Measurements from ENCODE around the gene PABPC1L. TPM values are rescaled to one million over a fixed set of nuclear protein-coding genes. Genes with fewer than 3 reads are reported as not detected.
"Not testable (repeated sequence)": the region's sequence is repeated elsewhere in the genome, so short reads cannot be mapped to it uniquely, and the experiment has no call there.

Gene PABPC1L
- polyA plus RNA-seq, 1 donor (not counting 4 experiments of a cell fraction or from before 2014, with no cell fraction given): 31.4 TPM

DNA sequence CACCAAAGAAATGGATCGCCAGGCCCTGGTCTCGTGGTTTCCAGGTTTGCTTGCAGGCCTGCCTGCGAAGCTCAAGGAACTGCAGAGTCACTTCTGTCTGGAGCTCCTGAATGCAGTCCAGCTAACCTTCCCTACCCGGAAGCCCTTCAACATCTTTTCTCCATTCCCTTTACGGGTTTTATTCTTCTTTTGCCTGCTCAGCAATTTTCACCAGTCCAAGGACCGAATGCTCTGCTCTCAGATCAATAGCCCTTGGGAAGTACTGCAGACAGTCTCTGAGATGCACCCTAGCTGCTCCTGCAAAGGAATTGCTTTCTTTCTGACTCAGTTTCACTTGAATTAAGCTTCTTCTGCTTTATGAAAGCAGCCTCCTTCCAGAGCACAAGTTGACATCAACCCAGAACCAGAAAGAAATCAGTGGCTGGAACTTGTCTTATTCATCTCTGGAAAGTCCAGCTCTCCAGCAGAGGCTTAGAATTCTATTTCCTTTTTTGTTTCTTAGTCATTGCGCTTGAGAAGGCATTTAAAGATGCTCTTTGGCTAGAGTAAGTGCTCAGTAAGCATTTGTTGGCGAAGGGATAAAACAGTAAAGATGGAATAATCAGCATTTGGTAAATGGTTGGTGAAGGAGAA is 43.0 kb upstream of the PABPC1L start:
- DNase-seq (ENCODE audit: low read depth, low spot score) (no peak), FAIRE-seq (no peak)
- Histone ChIP-seq H4K20me1 (ENCODE audit: control insufficient read depth, extremely low read depth, insufficient read depth, low read length) (no peaks in the 10 kb centered on the region), H3K27me3 (ENCODE audit: control insufficient read depth, extremely low read depth, insufficient read depth, low read length) (peaks cover 12% of the 10 kb centered on the region), H3K36me3 (ENCODE audit: control insufficient read depth in 2 of 2, extremely low read depth in 1 of 2, insufficient read depth in 2 of 2, low read length in 2 of 2) (no peaks in the 10 kb centered on the region), H3K4me3 (ENCODE audit: control insufficient read depth in 2 of 3, extremely low read depth in 1 of 3, insufficient read depth in 2 of 3, low read depth in 1 of 3, low read length in 3 of 3) (no peak overlapping the region), H3K79me2 (ENCODE audit: control insufficient read depth, insufficient read depth, low read length) (no peaks in the 10 kb centered on the region), H2AFZ (ENCODE audit: control insufficient read depth, low read length) (no peak overlapping the region), H3K9me3 (ENCODE audit: control insufficient read depth, low read depth, low read length) (no peaks in the 10 kb centered on the region), H3K9ac (ENCODE audit: control insufficient read depth, extremely low read depth, insufficient read depth, low read length) (no peak overlapping the region), H3K4me2 (ENCODE audit: control insufficient read depth, extremely low read depth, insufficient read depth, low read depth, low read length) (no peak overlapping the region), H3K27ac (ENCODE audit: control insufficient read depth, insufficient read depth, low read length) (no peak overlapping the region), H3K4me1 (ENCODE audit: control insufficient read depth, extremely low read depth, insufficient read depth, low read length) (no peaks in the 10 kb centered on the region), H3K9me1 (ENCODE audit: control insufficient read depth, extremely low read depth, insufficient read depth, low read length) (no peaks in the 10 kb centered on the region)
- TF ChIP-seq EZH2 (IDR thresholded peaks at IDR 0.05; ENCODE audit: low read length): no peak
- TF ChIP-seq, protein P1, sequence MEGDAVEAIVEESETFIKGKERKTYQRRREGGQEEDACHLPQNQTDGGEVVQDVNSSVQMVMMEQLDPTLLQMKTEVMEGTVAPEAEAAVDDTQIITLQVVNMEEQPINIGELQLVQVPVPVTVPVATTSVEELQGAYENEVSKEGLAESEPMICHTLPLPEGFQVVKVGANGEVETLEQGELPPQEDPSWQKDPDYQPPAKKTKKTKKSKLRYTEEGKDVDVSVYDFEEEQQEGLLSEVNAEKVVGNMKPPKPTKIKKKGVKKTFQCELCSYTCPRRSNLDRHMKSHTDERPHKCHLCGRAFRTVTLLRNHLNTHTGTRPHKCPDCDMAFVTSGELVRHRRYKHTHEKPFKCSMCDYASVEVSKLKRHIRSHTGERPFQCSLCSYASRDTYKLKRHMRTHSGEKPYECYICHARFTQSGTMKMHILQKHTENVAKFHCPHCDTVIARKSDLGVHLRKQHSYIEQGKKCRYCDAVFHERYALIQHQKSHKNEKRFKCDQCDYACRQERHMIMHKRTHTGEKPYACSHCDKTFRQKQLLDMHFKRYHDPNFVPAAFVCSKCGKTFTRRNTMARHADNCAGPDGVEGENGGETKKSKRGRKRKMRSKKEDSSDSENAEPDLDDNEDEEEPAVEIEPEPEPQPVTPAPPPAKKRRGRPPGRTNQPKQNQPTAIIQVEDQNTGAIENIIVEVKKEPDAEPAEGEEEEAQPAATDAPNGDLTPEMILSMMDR (optimal IDR thresholded peaks at IDR 0.05 in 1 of 3, IDR thresholded peaks at IDR 0.05 in 1 of 3, conservative IDR thresholded peaks at IDR 0.05 in 1 of 3; ENCODE audit: extremely low read depth in 1 of 3, insufficient read depth in 2 of 3, low read length in 3 of 3): no peak
- dilution Hi-C loops (cut with MboI; ENCODE audit: extremely low pct_ligation_motif_present, low sequenced_read_pairs): loop anchor here (25.0 kb wide), 1 partner anchor 105 kb away; no protein-coding TSS in a partner anchor

DNA sequence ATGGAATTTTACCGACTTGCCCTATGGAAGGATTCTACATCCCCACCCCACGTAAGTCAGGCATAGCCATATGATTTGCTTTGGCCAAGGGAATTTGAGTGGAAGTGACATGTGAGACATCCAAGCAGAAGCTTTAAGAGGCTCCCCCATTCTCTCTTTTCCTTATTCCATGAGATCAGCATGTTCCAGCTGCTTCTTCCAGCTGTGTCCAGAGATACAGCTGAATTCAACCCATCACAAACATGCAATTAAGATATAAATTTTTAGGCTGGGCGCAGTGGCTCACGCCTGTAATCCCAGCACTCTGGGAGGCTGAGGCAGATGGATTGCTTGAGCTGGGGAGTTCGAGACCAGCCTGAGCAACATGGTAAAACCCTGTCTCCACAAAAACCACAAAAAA is 40.4 kb upstream of the PABPC1L start:
- FAIRE-seq (no peak), DNase-seq (ENCODE audit: low read depth, low spot score) (no peak)
- no peak overlapping the region for H3K4me3 ChIP-seq (ENCODE audit: control insufficient read depth in 2 of 3, extremely low read depth in 1 of 3, insufficient read depth in 2 of 3, low read depth in 1 of 3, low read length in 3 of 3)
- H3K9me3 ChIP-seq (ENCODE audit: control insufficient read depth, low read depth, low read length): no peaks in the 10 kb centered on the region
- no peak overlapping the region for H2AFZ ChIP-seq (ENCODE audit: control insufficient read depth, low read length)
- no peaks in the 10 kb centered on the region for H3K79me2 ChIP-seq (ENCODE audit: control insufficient read depth, insufficient read depth, low read length)
- H3K4me2 ChIP-seq (ENCODE audit: control insufficient read depth, extremely low read depth, insufficient read depth, low read depth, low read length): no peak overlapping the region
- dilution Hi-C loops (cut with MboI; ENCODE audit: extremely low pct_ligation_motif_present, low sequenced_read_pairs): loop anchor here (25.0 kb wide), 1 partner anchor 107 kb away; no protein-coding TSS in a partner anchor
- H3K9me1 ChIP-seq (ENCODE audit: control insufficient read depth, extremely low read depth, insufficient read depth, low read length): no peaks in the 10 kb centered on the region
- no peaks in the 10 kb centered on the region for H3K36me3 ChIP-seq (ENCODE audit: control insufficient read depth in 2 of 2, extremely low read depth in 1 of 2, insufficient read depth in 2 of 2, low read length in 2 of 2)
- H3K27ac ChIP-seq (ENCODE audit: control insufficient read depth, insufficient read depth, low read length): no peak overlapping the region
- no peaks in the 10 kb centered on the region for H3K4me1 ChIP-seq (ENCODE audit: control insufficient read depth, extremely low read depth, insufficient read depth, low read length)
- no peaks in the 10 kb centered on the region for H4K20me1 ChIP-seq (ENCODE audit: control insufficient read depth, extremely low read depth, insufficient read depth, low read length)
- no peak for TF ChIP-seq EZH2 (IDR thresholded peaks at IDR 0.05; ENCODE audit: low read length)
- TF ChIP-seq, protein P1 (optimal IDR thresholded peaks at IDR 0.05 in 1 of 3, IDR thresholded peaks at IDR 0.05 in 1 of 3, conservative IDR thresholded peaks at IDR 0.05 in 1 of 3; ENCODE audit: extremely low read depth in 1 of 3, insufficient read depth in 2 of 3, low read length in 3 of 3): no peak
- no peak overlapping the region for H3K9ac ChIP-seq (ENCODE audit: control insufficient read depth, extremely low read depth, insufficient read depth, low read length)
- H3K27me3 ChIP-seq (ENCODE audit: control insufficient read depth, extremely low read depth, insufficient read depth, low read length): peaks cover 12% of the 10 kb centered on the region

DNA sequence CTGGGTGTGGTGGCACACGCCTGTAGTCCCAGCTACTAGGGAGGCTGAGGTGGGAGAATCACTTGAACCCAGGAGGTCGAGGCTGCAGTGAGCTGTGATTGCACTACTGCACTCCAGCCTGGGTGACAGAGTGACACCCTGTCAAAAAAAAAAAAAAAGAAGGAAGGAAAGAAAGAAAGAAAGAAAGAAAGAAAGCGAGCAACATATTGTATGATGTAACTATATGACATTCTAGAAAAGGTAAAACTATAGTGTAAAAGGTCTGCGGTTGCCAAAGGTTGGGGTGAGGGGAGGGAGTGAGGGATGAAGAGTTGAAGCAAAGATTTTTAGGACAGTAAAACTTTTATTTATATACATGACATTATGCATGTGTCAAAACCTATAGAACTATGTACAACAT is 27.5 kb upstream of the PABPC1L start:
- H2AFZ ChIP-seq (ENCODE audit: control insufficient read depth, low read length); H3K9ac ChIP-seq (ENCODE audit: control insufficient read depth, extremely low read depth, insufficient read depth, low read length); H4K20me1 ChIP-seq (ENCODE audit: control insufficient read depth, extremely low read depth, insufficient read depth, low read length); H3K27ac ChIP-seq (ENCODE audit: control insufficient read depth, insufficient read depth, low read length); H3K4me3 ChIP-seq (ENCODE audit: control insufficient read depth in 2 of 3, extremely low read depth in 1 of 3, insufficient read depth in 2 of 3, low read depth in 1 of 3, low read length in 3 of 3); FAIRE-seq; DNase-seq (ENCODE audit: low read depth, low spot score); H3K9me3 ChIP-seq (ENCODE audit: control insufficient read depth, low read depth, low read length); H3K4me2 ChIP-seq (ENCODE audit: control insufficient read depth, extremely low read depth, insufficient read depth, low read depth, low read length); H3K27me3 ChIP-seq (ENCODE audit: control insufficient read depth, extremely low read depth, insufficient read depth, low read length); dilution Hi-C loops (cut with MboI; ENCODE audit: extremely low pct_ligation_motif_present, low sequenced_read_pairs); H3K36me3 ChIP-seq (ENCODE audit: control insufficient read depth in 2 of 2, extremely low read depth in 1 of 2, insufficient read depth in 2 of 2, low read length in 2 of 2); H3K9me1 ChIP-seq (ENCODE audit: control insufficient read depth, extremely low read depth, insufficient read depth, low read length): not testable (repeated sequence)
- H3K4me1 ChIP-seq (ENCODE audit: control insufficient read depth, extremely low read depth, insufficient read depth, low read length): peaks cover 12% of the 10 kb centered on the region
- peaks cover 18% of the 10 kb centered on the region for H3K79me2 ChIP-seq (ENCODE audit: control insufficient read depth, insufficient read depth, low read length)

All from keratinocyte (primary cell).